Measurements from ENCODE around the gene COG7.

DNA sequence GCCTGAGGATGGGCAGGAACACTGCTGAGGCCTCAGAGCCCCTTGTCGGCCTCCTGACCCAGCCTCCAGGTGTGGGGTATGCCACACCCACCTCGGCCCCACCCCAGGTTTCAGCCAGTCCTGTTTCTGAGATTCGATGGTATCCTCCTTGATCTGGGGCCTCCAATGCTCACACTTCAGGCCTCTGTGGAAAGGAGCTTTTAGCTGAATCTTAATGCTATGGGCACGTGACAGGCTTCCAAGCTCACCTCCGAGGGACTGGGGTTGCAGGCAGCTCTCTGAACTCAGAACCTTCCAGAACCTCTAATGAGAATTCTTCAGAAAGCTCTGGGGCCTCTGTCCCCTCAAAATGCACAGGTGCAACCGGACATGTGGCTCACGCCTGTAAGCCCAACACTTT, 96.0 kb downstream of the COG7 start:
- TF ChIP-seq, protein P1, sequence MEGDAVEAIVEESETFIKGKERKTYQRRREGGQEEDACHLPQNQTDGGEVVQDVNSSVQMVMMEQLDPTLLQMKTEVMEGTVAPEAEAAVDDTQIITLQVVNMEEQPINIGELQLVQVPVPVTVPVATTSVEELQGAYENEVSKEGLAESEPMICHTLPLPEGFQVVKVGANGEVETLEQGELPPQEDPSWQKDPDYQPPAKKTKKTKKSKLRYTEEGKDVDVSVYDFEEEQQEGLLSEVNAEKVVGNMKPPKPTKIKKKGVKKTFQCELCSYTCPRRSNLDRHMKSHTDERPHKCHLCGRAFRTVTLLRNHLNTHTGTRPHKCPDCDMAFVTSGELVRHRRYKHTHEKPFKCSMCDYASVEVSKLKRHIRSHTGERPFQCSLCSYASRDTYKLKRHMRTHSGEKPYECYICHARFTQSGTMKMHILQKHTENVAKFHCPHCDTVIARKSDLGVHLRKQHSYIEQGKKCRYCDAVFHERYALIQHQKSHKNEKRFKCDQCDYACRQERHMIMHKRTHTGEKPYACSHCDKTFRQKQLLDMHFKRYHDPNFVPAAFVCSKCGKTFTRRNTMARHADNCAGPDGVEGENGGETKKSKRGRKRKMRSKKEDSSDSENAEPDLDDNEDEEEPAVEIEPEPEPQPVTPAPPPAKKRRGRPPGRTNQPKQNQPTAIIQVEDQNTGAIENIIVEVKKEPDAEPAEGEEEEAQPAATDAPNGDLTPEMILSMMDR (conservative IDR thresholded peaks at IDR 0.05; ENCODE audit: low read length) = no peak
- no peak for TF ChIP-seq EZH2phosphoT487 (IDR thresholded peaks at IDR 0.05; ENCODE audit: borderline replicate concordance)

All from Loucy (cell line).